Prostate gland (tissue), 2 donors: Measurements from ENCODE around the gene GRID1.

Source experiments
- CTCF ChIP-seq, 4 experiments: fragments of 200-600 bp in 2 of 4; fragments of 450-650 bp in 2 of 4; sonication (generic) in 2 of 4; IDR thresholded peaks; 1 replicate in 3 of 4; 2 replicates in 1 of 4; pipeline ENCODE4 v1.5.1; 2016 to 2019; ENCODE audit warnings: antibody characterized with exemption in 4 of 4, mild to moderate bottlenecking in 2 of 4, moderate library complexity in 2 of 4
- POLR2A ChIP-seq: fragments of 450-650 bp; IDR thresholded peaks from one replicate; pipeline ENCODE4 v1.6.1; 2016; ENCODE audit warnings: antibody characterized with exemption, mild to moderate bottlenecking
- POLR2AphosphoS5 ChIP-seq: sonication (generic); formaldehyde crosslinking; IDR thresholded peaks from one replicate; pipeline ENCODE4 v1.6.1; 2017; ENCODE audit warnings: antibody characterized with exemption

- TF ChIP-seq CTCF (IDR thresholded peaks at IDR 0.05) (no peak), POLR2A (no peak), POLR2AphosphoS5 (no peak)
Measured at GRCh38 chr10:86130041-86130440, 236.6 kb downstream of the GRID1 start.
